IMR-90 (cell line): ENCODE measurements around the gene SP8. TPM values are rescaled to one million over a fixed set of nuclear protein-coding genes. Genes with fewer than 3 reads are reported as not detected.

ENCODE experiments used
- ATAC-seq: fragments of 200-7000 bp; cut with Tn5 transposase; 2 replicates; pipeline ENCODE4 v1.9.1; 2020; ENCODE audit warnings: low read depth, mild to moderate bottlenecking, moderate library complexity
- BruUV-seq: library from RNA; stranded (reverse); fragments of 400-500 nt; replicated peaks from 2 replicates; lab custom pipeline; 2021; lab: Mats Ljungman, UMichigan
- CTCF ChIA-PET: fragments of 300-600 bp; formaldehyde crosslinking; extraction: SDS; loops from one replicate; lab custom pipeline; 2021; ENCODE audit warnings: antibody characterized with exemption; lab: Yijun Ruan, JAX
- POLR2A ChIA-PET: fragments of 300-600 bp; sonication (Branson Sonifier 250); formaldehyde crosslinking; loops from one replicate; lab custom pipeline; 2022; ENCODE audit warnings: antibody characterized with exemption; ENCODE audit not compliant: unreplicated experiment; lab: Charles Lee
- DNase-seq: peaks from one replicate; pipeline ENCODE4 v3.0.0; 2013
- H2AFZ ChIP-seq: replicated peaks from 2 replicates; pipeline ENCODE3; 2013; ENCODE audit warnings: low read length, mild to moderate bottlenecking; ENCODE audit not compliant: poor library complexity
- H2AK5ac ChIP-seq: 2 replicates; pipeline ENCODE4 v1.6.1; 2013; ENCODE audit warnings: low read depth, low read length, inconsistent platforms
- H2AK9ac ChIP-seq: replicated peaks from 2 replicates; pipeline ENCODE3; 2013; ENCODE audit warnings: mild to moderate bottlenecking, low read depth, low read length, moderate library complexity; ENCODE audit not compliant: poor library complexity
- H2BK120ac ChIP-seq: 2 replicates; pipeline ENCODE4 v1.6.1; 2013; ENCODE audit warnings: low read depth, low read length, inconsistent platforms
- H2BK15ac ChIP-seq: 3 replicates; pipeline ENCODE4 v1.6.1; 2013; ENCODE audit warnings: low read depth, low read length, inconsistent platforms
- H2BK20ac ChIP-seq: 2 replicates; pipeline ENCODE4 v1.6.1; 2013; ENCODE audit warnings: low read depth, mild to moderate bottlenecking, inconsistent platforms, low read length, moderate library complexity
- H2BK5ac ChIP-seq: 2 replicates; pipeline ENCODE4 v1.6.1; 2013; ENCODE audit warnings: mild to moderate bottlenecking, low read depth, low read length, inconsistent platforms; ENCODE audit not compliant: poor library complexity, severe bottlenecking
- H3K14ac ChIP-seq: replicated peaks from 2 replicates; pipeline ENCODE4 v1.6.1; 2013; ENCODE audit warnings: low read depth, low read length, inconsistent platforms
- H3K18ac ChIP-seq: 2 replicates; pipeline ENCODE4 v1.6.1; 2013; ENCODE audit warnings: low read depth, low read length, control low read depth
- H3K23ac ChIP-seq: 2 replicates; pipeline ENCODE4 v1.6.1; 2013; ENCODE audit warnings: low read depth, low read length, inconsistent platforms
- H3K27ac ChIP-seq: 2 replicates; pipeline ENCODE4 v1.5.1; 2013; ENCODE audit warnings: mild to moderate bottlenecking, control low read depth, low read length; ENCODE audit not compliant: insufficient read depth
- H3K27me3 ChIP-seq: 2 replicates; pipeline ENCODE4 v1.6.1; 2013; ENCODE audit warnings: low read length; ENCODE audit not compliant: control insufficient read depth, insufficient read depth
- H3K36me3 ChIP-seq: 2 replicates; pipeline ENCODE4 v1.6.1; 2013; ENCODE audit warnings: low read length, mixed read lengths; ENCODE audit not compliant: control insufficient read depth, insufficient read depth
- H3K4ac ChIP-seq: 2 replicates; pipeline ENCODE4 v1.6.1; 2013; ENCODE audit warnings: low read depth, low read length, inconsistent platforms
- H3K4me1 ChIP-seq: 2 replicates; pipeline ENCODE4 v1.6.1; 2013; ENCODE audit warnings: low read length, mixed read lengths; ENCODE audit not compliant: control insufficient read depth, insufficient read depth
- H3K4me2 ChIP-seq: 2 replicates; pipeline ENCODE4 v1.6.1; 2013; ENCODE audit warnings: low read depth, mild to moderate bottlenecking, control low read depth, low read length, moderate library complexity
- H3K4me3 ChIP-seq: 2 replicates; pipeline ENCODE4 v1.5.1; 2013; ENCODE audit warnings: low read depth, mild to moderate bottlenecking, control low read depth, low read length, moderate library complexity; ENCODE audit not compliant: insufficient read depth
- H3K56ac ChIP-seq: 2 replicates; pipeline ENCODE4 v1.6.1; 2013; ENCODE audit warnings: low read length, inconsistent platforms; ENCODE audit not compliant: insufficient read depth; ENCODE audit errors: extremely low read depth
- H3K79me1 ChIP-seq, 2 experiments: 2 replicates each; pipeline ENCODE4 v1.6.1; 2013; ENCODE audit warnings: low read length in 2 of 2, inconsistent platforms in 1 of 2, low read depth in 1 of 2
- H3K9ac ChIP-seq: 2 replicates; pipeline ENCODE4 v1.6.1; 2013; ENCODE audit warnings: low read depth, low read length, control low read depth
- H3K9me1 ChIP-seq: 2 replicates; pipeline ENCODE4 v1.6.1; 2013; ENCODE audit warnings: low read length, inconsistent platforms; ENCODE audit not compliant: insufficient read depth
- H3K9me3 ChIP-seq: 2 replicates; pipeline ENCODE4 v1.6.1; 2013; ENCODE audit warnings: low read length; ENCODE audit not compliant: control insufficient read depth, insufficient read depth
- H4K20me1 ChIP-seq: 2 replicates; pipeline ENCODE4 v1.6.1; 2013; ENCODE audit warnings: low read length, inconsistent platforms; ENCODE audit not compliant: insufficient read depth
- H4K5ac ChIP-seq: 2 replicates; pipeline ENCODE4 v1.6.1; 2013; ENCODE audit warnings: mild to moderate bottlenecking, low read depth, low read length, control low read depth
- H4K8ac ChIP-seq, 2 experiments: 2 replicates each; pipeline ENCODE4 v1.6.1; 2013; ENCODE audit warnings: low read depth in 2 of 2, low read length in 2 of 2, control low read depth in 1 of 2, inconsistent platforms in 1 of 2
- H4K91ac ChIP-seq: 2 replicates; pipeline ENCODE4 v1.6.1; 2013; ENCODE audit warnings: low read depth, low read length, inconsistent platforms; ENCODE audit not compliant: insufficient read depth
- BHLHE40 ChIP-seq: fragments of 150-350 bp; IDR thresholded peaks from 2 replicates; pipeline ENCODE4 v1.6.1; 2016; ENCODE audit warnings: mild to moderate bottlenecking, low read depth, low read length
- CEBPB ChIP-seq: IDR thresholded peaks from 2 replicates; pipeline ENCODE4 v1.6.1; 2012; ENCODE audit warnings: low read depth, low read length, improper control_type of control experiment
- CHD1 ChIP-seq: IDR thresholded peaks from 2 replicates; pipeline ENCODE4 v1.6.1; 2012; ENCODE audit warnings: low read depth, low read length, improper control_type of control experiment
- ELK1 ChIP-seq: fragments of 150-350 bp; IDR thresholded peaks from 2 replicates; pipeline ENCODE4 v1.6.1; 2016; ENCODE audit warnings: low read depth, mild to moderate bottlenecking, low read length, moderate library complexity, borderline replicate concordance
- MAZ ChIP-seq: IDR thresholded peaks from 2 replicates; pipeline ENCODE4 v1.6.1; 2012; ENCODE audit warnings: low read depth, mild to moderate bottlenecking, low read length, improper control_type of control experiment, moderate library complexity, borderline replicate concordance
- RFX5 ChIP-seq: IDR thresholded peaks from 2 replicates; pipeline ENCODE4 v1.8.0; 2012; ENCODE audit warnings: low read depth, mild to moderate bottlenecking, low read length, moderate library complexity
- WGBS, 2 experiments: methylation state at CpG; one replicate each; pipeline versions ENCODE4 v1.1.5 to v1.1.7; 2013; ENCODE audit warnings: missing lambda C conversion rate in 2 of 2; ENCODE audit not compliant: insufficient read length in 1 of 2; ENCODE audit errors: extremely low coverage in 2 of 2; 5-methylcytosine and 5-hydroxymethylcytosine counted together
- dilution Hi-C: fragments of 300-500 bp; cut with HindIII; formaldehyde crosslinking; loops from one replicate; pipeline ENCODE4 v1.14.3; 2018; ENCODE audit warnings: low sequenced_read_pairs; ENCODE audit not compliant: unreplicated experiment
- in situ Hi-C: fragments of 300-500 bp; cut with MboI; formaldehyde crosslinking; loops from 3 replicates; pipeline ENCODE4 v1.14.3; 2019; ENCODE audit warnings: low sequenced_read_pairs, inconsistent platforms, mixed read lengths
- intact Hi-C: fragments of 100-400 bp; cut with micrococcal nuclease; formaldehyde crosslinking; loops from 2 replicates; pipeline ENCODE4 v1.10.0; 2022
- polyA plus RNA-seq, 3 experiments: library from polyadenylated mRNA; depleted of rRNA; stranded (reverse); fragments of >200 nt; gene quantifications; 2 replicates each; pipeline ENCODE4 v1.2.3, GENCODE V29; 2012; ENCODE audit warnings: low replicate concordance in 1 of 3
- total RNA-seq: library from RNA; depleted of rRNA; stranded (reverse); fragments of >200 nt; gene quantifications from 2 replicates; pipeline ENCODE4 v1.2.3, GENCODE V29; 2012

SP8 gene
- total and polyA plus RNA-seq, 2 of the 4 experiments (the other 2 are of a cell fraction), result not detected

- Histone ChIP-seq H3K9ac (no peak overlapping the region), H4K5ac (no peak overlapping the region), H3K4ac (no peak overlapping the region), H3K14ac (no peak overlapping the region), H2BK120ac (no peak overlapping the region), H2BK5ac (no peak overlapping the region), H3K79me1 (no peaks in the 10 kb centered on the region), H3K4me1 (peaks cover 4% of the 10 kb centered on the region; the same call in 1 of the 2 replicates), H4K91ac (no peak overlapping the region), H3K27ac (no peak overlapping the region), H3K56ac (no peak overlapping the region), H3K23ac (no peak overlapping the region), H3K9me1 (no peaks in the 10 kb centered on the region), H3K4me3 (peak overlapping the region; percentile 53), H3K9me3 (0 out of 2 replicates have a peak, but pooled peaks cover 2% of the 10 kb centered on the region), H4K8ac (no peak overlapping the region), H2BK15ac (no peak overlapping the region), H3K27me3 (peaks cover 45% of the 10 kb centered on the region), H3K18ac (no peak overlapping the region), H4K20me1 (no peaks in the 10 kb centered on the region), H2AFZ (peak overlapping the region; percentile 84), H2AK9ac (no peak overlapping the region), H2BK20ac (no peak overlapping the region), H3K4me2 (peak overlapping the region; percentile 23; the same call in 1 of the 2 replicates), H2AK5ac (no peak overlapping the region), H3K36me3 (no peaks in the 10 kb centered on the region)
- ChIA-PET POLR2A (no interaction called here), CTCF (no interaction called here)
- DNase-seq, result no peak
- no CpG with 5 or more reads among the region's 77 CpGs for WGBS, 2 experiments
- dilution Hi-C loops (no loop called here), intact Hi-C loops (no loop called here), in situ Hi-C loops (no loop called here)
- TF ChIP-seq ELK1, result no peak
- TF ChIP-seq RFX5, result no peak
- TF ChIP-seq MAZ, result no peak
- no peak for TF ChIP-seq CHD1
- no peak for TF ChIP-seq BHLHE40
- TF ChIP-seq CEBPB, result no peak
- ATAC-seq, result peak; percentile 95
- BruUV-seq, result no TSS peak
These were observed 11.5 kb upstream of the SP8 start for GRCh38 chr7:20798081-20798693.
